Natural killer cell treated with Interleukin-12 subunit alpha and Interleukin-12 subunit beta and Interleukin-15 and Interleukin-18, amount 100 ng/mL, for 72 hours (primary cell): ENCODE results near the gene PANX2. TPM values are rescaled to one million over a fixed set of nuclear protein-coding genes. Genes with fewer than 3 reads are reported as not detected.
A peak's percentile ranks its signal among the peaks of the same experiment; 100 is the strongest.

Experiments used
- ATAC-seq, 2 donors: fragments of 150-1000 bp; cut with Tn5 transposase in 1 of 2; sonication (Bioruptor Pico), chemical (Tn5 transposase) in 1 of 2; 2 replicates each; pipeline ENCODE4 v1.10.0; 2021
- DNase-seq: peaks from one replicate; pipeline ENCODE4 v3.0.0; 2022; ENCODE audit warnings: low spot score
- H3K27ac Mint-ChIP-seq, 2 donors: 1 replicate in 1 of 2; 2 replicates in 1 of 2; pipeline ENCODE4 v1.8.0; 2022; ENCODE audit warnings: mixed read lengths in 2 of 2, mild to moderate bottlenecking in 1 of 2, moderate library complexity in 1 of 2
- H3K27me3 Mint-ChIP-seq, 2 donors: 1 replicate in 1 of 2; 2 replicates in 1 of 2; pipeline ENCODE4 v1.8.0; 2022; ENCODE audit warnings: mixed read lengths in 2 of 2
- H3K36me3 Mint-ChIP-seq: one replicate; pipeline ENCODE4 v1.8.0; 2022; ENCODE audit warnings: mixed read lengths
- H3K4me1 Mint-ChIP-seq, 2 donors: 1 replicate in 1 of 2; 2 replicates in 1 of 2; pipeline ENCODE4 v1.8.0; 2022; ENCODE audit warnings: low read depth in 2 of 2, mixed read lengths in 2 of 2, mild to moderate bottlenecking in 1 of 2
- H3K4me3 Mint-ChIP-seq: one replicate; pipeline ENCODE4 v1.8.0; 2022; ENCODE audit warnings: mixed read lengths
- H3K9me3 Mint-ChIP-seq: 2 replicates; pipeline ENCODE4 v1.8.0; 2022; ENCODE audit warnings: mixed read lengths
- total RNA-seq, 2 donors: library from RNA; stranded (reverse); gene quantifications; one replicate each; pipeline ENCODE4 v1.2.3, GENCODE V29; 2022

PANX2 gene
- total RNA-seq, 2 donors from 2014 or later: 3.0 to 3.5 TPM

DNA sequence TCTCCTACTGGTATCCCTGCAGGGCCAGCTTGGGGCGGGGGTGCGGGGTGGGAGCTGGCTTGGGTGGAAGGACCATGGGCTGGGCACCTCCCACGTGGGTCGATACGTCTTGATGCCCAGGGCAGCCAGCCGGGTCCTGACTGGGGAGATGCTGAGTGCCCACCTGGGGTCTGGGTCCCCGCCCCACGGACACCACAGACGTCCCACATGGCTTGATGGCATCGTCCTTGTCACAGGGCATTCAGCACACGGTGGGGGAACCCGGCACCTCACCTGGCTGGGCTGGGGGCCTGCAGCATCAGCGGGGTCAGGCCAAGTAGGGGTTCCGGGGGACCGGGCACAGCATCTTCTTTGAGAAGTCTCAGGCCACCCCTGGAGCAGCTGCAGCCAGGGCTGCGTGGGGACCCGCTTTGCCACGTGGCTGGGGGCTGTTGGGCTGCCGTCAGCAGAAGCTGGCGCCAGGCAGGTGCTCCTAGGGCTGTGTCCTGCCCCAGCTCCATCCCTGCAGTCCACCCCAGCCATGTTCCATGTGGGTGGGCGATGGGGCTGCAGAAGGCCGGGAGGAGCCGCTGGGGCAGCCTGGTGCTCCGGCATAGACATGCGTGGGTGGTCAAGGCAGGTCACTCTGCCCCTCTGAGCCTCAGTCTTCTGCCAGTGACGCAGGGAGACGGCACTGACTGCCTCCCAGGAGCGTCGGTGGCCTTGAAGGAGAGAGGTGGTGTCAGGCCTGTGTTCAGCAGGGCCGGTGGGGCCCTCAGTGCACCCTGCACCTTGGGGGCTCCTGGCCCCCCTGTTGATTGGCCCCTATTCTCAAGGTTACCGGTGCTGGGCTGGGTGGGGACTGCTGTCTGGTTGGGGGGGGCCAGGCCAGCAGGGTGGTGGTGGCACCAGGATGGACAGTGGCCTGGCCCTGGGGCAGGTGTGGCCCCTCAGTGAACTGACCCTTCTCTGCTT, 38.7 kb downstream of the PANX2 start:
- DNase-seq (no peak), ATAC-seq (peak; percentile 21 to 46)
- Mint-ChIP-seq H3K4me3 (no peak overlapping the region), H3K9me3 (no peaks in the 10 kb centered on the region), H3K4me1 (peaks cover 12 to 25% of the 10 kb centered on the region in 2 donors), H3K36me3 (peaks cover 7% of the 10 kb centered on the region), H3K27me3 (no peaks in the 10 kb centered on the region), H3K27ac (no peak overlapping the region)

DNA sequence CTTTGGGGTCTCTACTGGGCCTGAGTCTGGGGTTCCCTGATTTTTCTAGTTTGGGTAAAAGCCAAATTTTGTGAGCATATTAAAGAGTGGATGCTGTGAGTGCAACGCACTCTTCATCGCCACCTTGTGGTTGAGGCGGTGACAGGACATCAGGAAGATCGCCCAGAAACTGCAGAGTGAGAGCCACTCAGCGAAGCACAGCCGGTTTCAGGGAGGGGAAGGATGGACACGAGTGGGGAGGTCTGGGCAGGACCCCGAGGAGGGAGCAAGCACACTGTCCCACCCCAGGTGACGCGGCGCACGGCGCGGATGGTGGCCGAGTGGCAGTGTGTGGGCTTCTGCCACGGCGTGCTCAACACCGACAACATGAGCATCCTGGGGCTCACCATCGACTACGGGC, 39.4 kb downstream of the PANX2 start:
- Mint-ChIP-seq H3K36me3 (peaks cover 10% of the 10 kb centered on the region), H3K4me1 (peaks cover 12 to 24% of the 10 kb centered on the region in 2 donors), H3K27me3 (no peaks in the 10 kb centered on the region), H3K4me3 (no peak overlapping the region), H3K9me3 (no peaks in the 10 kb centered on the region), H3K27ac (no peak overlapping the region)
- DNase-seq (no peak), ATAC-seq (peak; percentile 57 to 64)

DNA sequence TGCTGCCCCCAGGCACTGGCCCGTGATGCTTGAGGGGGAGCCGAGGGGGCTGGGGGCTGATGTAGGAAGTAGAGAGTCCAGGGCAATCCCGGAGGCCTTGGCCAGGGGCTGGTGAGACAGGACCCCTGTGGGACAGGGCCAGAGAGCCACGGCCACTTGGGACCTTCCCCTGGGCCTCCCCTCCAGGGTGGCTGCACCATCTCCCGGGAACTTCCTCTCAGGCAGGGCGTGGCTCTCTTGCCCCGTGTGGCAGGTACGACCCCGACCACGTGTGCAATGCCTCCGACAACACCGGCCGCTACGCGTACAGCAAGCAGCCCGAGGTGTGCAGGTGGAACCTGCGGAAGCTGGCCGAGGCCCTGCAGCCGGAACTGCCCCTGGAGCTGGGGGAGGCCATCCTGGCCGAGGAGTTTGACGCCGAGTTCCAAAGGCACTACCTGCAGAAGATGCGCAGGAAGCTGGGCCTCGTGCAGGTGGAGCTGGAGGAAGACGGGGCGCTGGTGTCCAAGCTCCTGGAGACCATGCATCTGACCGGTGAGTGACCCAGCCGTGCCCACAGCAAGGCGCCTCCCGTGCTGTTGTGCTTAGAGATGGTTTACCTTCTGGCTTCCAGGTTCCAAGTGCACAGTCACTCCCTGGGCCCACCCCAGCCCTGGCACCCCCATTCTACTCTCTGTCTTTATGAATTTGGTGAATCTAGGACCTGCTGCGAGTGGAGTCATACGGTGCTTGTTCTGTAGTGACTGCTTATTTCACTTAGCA, 40.0 kb downstream of the PANX2 start:
- no peak for ATAC-seq
- Mint-ChIP-seq H3K9me3 (no peaks in the 10 kb centered on the region), H3K4me3 (no peak overlapping the region), H3K36me3 (peaks cover 13% of the 10 kb centered on the region), H3K27me3 (no peaks in the 10 kb centered on the region), H3K27ac (no peak overlapping the region), H3K4me1 (peaks cover 10 to 23% of the 10 kb centered on the region in 2 donors)
- DNase-seq: no peak

DNA sequence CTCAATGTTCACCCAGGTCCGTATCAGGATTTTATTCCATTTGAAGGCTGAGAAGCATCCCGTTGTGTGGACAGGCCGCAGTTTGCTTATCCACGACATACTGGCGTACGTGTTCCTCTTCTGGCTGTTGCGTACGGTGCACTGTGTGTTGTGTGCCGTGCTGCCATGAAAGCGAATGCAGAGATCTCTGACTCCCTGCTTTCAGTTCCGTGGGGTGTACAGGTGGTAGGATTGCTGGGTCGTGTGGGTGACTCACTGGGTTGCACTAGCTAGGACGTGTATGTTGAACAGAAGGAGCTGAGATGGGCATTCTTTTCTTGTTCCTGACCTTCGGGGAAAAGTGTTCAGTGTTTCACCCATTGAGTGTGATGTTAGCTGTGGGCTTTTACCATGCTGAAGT, 40.6 kb downstream of the PANX2 start:
- no peaks in the 10 kb centered on the region for H3K9me3 Mint-ChIP-seq
- no peaks in the 10 kb centered on the region for H3K27me3 Mint-ChIP-seq
- DNase-seq (no peak), ATAC-seq (no peak)
- peaks cover 10 to 23% of the 10 kb centered on the region in 2 donors for H3K4me1 Mint-ChIP-seq
- no peak overlapping the region for H3K27ac Mint-ChIP-seq
- no peak overlapping the region for H3K4me3 Mint-ChIP-seq
- peaks cover 13% of the 10 kb centered on the region for H3K36me3 Mint-ChIP-seq

DNA sequence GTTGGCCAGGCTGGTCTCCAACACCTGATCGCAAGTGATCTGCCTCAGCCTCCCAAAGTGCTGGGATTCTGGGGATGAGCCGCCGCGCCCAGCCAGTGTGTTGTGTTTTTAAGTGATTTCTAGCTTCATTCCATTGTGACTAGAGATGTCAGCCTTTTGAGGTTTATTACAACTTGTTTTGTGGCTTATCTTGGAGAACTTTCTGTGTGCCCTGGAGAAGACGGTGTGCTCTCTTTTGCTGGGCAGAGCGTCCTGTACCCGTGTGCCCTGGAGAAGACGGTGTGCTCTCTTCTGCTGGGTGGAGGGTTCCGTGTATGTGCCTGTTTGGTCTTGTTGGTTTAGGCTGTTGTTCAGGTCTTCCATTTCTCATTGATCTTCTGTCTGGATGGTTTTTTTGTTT, 42.7 kb downstream of the PANX2 start:
- Mint-ChIP-seq H3K9me3 (no peaks in the 10 kb centered on the region), H3K4me3 (no peak overlapping the region), H3K36me3 (peaks cover 13% of the 10 kb centered on the region), H3K27ac (no peak overlapping the region), H3K27me3 (no peaks in the 10 kb centered on the region), H3K4me1 (peaks cover 10 to 23% of the 10 kb centered on the region in 2 donors)
- DNase-seq (no peak), ATAC-seq (no peak)

DNA sequence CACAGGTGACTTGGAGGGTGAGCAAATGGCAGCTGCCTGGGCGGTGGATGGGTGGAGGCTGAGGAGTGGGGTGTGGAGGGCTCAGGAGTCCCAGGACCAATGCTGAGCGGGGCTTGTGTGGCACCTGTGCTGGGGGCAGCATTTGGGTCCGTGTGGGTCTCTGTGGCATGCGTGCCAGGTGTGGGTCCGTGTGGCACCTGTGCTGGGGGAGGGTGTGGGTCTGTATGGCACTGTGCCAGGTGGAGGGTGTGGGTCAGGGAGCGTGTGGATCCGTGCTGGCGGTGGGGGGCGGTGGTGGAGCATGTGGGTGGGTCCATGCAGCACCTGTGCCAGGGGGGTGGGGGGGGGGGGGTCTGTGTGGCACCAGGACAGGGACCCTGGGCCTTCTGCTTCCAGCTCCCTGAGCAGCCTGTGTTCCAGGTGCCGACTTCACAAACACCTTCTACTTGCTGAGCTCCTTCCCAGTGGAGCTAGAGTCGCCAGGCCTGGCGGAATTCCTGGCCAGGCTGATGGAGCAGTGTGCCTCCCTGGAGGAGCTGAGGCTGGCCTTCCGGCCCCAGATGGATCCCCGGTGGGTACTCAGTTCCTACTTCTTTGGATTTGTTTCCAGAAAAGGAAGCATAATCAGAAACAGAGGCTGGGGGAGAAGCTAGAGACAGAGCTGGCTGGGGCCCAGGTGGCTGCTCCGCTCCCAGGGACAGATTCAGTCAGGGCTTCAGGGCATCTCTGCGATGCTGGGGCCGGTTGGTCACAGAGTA, 44.9 kb downstream of the PANX2 start:
- H3K27me3 Mint-ChIP-seq: no peaks in the 10 kb centered on the region
- peaks cover 5 to 18% of the 10 kb centered on the region in 2 donors for H3K4me1 Mint-ChIP-seq
- H3K4me3 Mint-ChIP-seq: no peak overlapping the region
- no peak overlapping the region for H3K27ac Mint-ChIP-seq
- peaks cover 13% of the 10 kb centered on the region for H3K36me3 Mint-ChIP-seq
- no peaks in the 10 kb centered on the region for H3K9me3 Mint-ChIP-seq
- DNase-seq (no peak), ATAC-seq (no peak)

DNA sequence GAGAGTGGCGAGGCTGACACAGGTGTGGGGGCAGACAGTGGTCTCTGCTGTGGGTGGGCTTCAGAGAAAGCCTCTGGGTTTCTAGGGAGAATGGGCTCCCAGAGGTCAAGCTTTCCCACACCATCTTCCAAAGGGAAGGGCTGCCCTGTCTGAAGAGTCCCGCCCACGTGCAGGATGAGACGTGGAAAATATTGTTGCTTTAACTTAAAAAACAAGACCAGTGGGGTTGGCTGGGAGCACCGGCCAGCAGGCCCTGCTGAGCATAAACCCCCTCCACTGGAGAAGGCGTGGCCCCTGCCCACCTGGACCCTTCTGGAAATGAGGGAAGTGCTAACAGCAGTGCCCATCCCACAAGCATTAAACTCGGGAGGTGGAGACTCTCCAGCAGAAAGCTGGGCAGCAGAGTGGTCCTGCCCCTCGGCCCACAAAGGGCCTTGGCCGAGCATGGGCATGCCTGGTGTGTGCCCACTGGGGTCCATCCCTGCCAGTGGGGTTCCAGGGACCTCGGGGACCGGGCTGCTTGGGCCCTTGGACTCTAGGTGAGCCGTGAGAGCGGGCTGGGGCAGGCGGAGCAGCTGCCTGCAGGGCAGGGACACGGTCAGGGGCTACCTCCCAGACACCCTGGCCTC, 45.6 kb downstream of the PANX2 start:
- peaks cover 13% of the 10 kb centered on the region for H3K36me3 Mint-ChIP-seq
- H3K27ac Mint-ChIP-seq: no peak overlapping the region
- no peaks in the 10 kb centered on the region for H3K27me3 Mint-ChIP-seq
- H3K4me3 Mint-ChIP-seq: no peak overlapping the region
- ATAC-seq: no peak
- H3K9me3 Mint-ChIP-seq: no peaks in the 10 kb centered on the region
- H3K4me1 Mint-ChIP-seq: peaks cover 5 to 16% of the 10 kb centered on the region in 2 donors
- no peak for DNase-seq

DNA sequence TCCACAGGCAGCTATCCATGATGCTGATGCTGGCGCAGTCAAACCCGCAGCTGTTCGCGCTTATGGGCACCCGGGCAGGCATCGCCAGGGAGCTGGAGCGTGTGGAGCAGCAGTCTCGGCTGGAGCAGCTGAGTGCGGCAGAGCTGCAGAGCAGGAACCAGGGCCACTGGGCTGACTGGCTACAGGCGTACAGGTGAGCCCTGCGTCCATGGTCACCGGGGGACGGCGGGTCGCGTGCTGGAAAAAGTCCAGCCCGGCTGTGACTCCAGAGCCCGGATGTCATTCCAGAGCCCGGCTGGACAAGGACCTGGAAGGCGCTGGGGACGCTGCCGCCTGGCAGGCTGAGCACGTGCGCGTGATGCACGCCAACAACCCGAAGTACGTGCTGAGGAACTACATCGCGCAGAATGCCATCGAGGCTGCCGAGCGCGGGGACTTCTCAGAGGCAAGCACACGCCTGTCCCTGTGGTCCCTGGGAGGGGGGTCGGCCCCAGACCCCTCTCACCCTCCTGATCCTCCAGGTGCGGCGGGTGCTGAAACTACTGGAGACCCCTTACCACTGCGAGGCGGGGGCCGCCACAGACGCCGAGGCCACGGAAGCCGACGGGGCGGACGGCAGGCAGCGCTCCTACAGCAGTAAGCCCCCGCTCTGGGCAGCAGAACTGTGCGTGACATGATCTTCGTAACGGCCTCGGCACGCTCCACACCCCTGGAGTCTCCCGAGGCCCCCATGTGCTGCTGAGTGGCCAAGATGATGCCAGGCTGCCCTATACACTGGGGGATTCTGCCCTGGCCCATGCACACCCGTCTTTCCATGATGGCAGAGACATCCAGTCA, 46.4 kb downstream of the PANX2 start:
- Mint-ChIP-seq H3K4me3 (no peak overlapping the region), H3K9me3 (no peaks in the 10 kb centered on the region), H3K36me3 (peaks cover 13% of the 10 kb centered on the region), H3K27me3 (no peaks in the 10 kb centered on the region), H3K27ac (no peak overlapping the region), H3K4me1 (peaks cover 5 to 14% of the 10 kb centered on the region in 2 donors)
- ATAC-seq: peak in 1 of 2 donors; percentile 4
- no peak for DNase-seq

DNA sequence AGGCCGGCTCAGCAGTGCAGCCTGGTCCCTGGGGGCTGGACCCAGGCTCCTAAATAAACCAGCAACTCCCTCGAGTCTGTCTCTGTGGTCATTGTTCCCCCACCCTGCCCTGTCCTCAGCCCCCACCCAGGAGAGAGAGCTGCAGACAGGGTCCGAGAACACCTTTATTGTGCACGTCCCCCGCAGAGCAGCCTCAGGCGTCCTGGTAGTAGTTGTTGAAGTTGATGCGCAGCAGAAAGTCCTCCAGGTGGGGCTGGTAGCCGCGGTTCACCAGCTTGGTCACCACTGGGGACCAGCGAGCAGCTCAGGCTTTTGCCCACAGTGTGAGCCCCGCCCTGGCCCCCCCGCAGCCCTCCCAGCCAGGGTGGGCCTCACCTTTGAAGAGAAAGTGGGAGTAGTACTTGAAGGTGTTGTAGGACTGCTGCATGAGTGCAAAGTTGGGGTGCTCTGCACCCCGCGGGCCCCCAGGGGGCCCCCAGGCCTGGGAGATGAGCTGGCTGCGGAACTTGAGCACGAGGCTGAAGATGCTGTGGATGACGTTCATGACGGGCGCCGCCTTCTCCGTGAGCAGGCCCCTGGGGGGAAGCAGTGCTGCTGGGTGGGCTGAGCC, 47.1 kb downstream of the PANX2 start:
- H3K4me1 Mint-ChIP-seq: peaks cover 5 to 9% of the 10 kb centered on the region in 2 donors
- DNase-seq: no peak
- H3K36me3 Mint-ChIP-seq: peaks cover 10% of the 10 kb centered on the region
- no peaks in the 10 kb centered on the region for H3K9me3 Mint-ChIP-seq
- no peak for ATAC-seq
- no peaks in the 10 kb centered on the region for H3K27me3 Mint-ChIP-seq
- H3K4me3 Mint-ChIP-seq: no peak overlapping the region
- H3K27ac Mint-ChIP-seq: no peak overlapping the region

DNA sequence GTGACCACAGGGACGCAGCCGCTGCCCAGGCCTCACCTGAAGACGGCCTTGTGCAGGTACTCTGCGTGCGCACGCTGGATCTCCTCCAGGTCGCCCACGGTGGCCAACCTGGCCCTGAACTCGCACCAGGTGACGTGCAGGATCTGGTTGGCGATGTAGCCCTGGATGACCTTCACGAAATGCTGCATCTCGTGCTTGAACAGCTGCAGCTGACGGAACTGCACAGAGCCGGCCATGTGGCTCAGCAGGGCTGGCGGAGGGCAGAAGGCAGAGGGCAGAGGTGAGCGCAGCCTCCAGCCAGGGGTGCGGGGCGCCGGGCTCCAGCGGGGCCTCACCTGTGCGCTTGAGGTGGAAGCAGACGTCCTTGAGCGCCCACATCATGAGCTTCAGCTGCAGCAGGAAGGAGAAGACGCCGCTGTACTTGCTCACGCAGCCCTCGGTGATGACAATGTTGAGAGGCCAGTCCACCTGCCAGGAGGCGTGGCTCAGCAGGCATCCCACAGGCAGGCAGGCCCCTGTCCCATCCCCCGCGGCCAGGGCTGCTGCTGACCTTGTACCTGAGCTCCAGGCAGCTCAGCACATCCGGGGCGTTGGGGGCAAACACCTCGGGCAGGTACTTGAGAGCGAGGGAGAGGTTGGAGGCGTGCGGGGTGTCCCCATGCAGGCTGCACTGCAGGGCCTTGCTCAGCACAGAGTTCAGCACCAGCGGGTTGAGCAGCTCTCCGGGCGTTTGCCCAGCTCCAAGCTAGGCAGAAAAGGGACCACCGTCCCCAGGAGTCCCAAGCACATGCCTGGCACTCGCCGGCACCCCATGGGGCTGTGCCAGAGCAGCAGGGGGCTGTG, 47.8 kb downstream of the PANX2 start:
- peaks cover 6% of the 10 kb centered on the region for H3K36me3 Mint-ChIP-seq

DNA sequence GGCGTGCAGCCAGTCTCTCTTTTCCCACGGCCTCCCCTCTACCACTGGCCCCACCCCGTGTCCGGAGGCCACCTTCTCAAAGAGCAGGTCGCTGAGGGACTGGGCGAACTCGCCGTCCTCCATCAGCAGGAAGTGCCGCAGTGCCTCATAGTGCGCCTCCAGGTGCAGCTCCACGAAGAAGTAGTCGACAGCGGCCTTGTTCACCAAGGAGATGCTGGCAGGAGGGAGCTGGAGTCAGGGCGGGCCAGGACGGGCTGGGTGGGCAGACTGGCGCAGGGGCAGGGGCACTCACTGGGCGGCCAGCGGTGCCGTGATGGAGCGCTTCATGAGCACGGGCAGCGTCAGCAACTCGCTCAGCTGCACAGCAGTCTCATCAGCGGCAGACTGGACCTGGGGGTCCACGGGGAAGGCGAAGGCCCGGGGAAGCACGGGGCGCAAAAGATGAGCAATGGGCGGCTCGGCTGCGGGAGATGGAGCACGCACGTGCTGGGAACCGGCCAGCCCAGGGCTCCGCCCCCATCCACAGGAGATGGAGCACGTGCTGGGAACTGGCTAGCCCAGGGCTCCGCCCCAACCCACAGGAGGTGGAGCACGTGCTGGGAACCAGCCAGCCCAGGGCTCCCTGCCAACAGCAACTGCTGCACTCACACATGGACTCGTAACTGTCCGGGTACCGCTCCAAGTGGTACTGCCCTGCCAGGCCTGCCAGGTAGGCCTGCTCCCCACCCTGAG, 48.6 kb downstream of the PANX2 start:
- DNase-seq: no peak
- no peak for ATAC-seq
- no peaks in the 10 kb centered on the region for H3K27me3 Mint-ChIP-seq
- H3K4me1 Mint-ChIP-seq: peaks cover 5 to 6% of the 10 kb centered on the region in 2 donors
- H3K27ac Mint-ChIP-seq: no peak overlapping the region
- H3K9me3 Mint-ChIP-seq: no peaks in the 10 kb centered on the region
- H3K36me3 Mint-ChIP-seq: peaks cover 6% of the 10 kb centered on the region
- H3K4me3 Mint-ChIP-seq: no peak overlapping the region

More for the DNA sequence above, 47.8 kb downstream of the PANX2 start:
- Mint-ChIP-seq H3K27me3 (no peaks in the 10 kb centered on the region), H3K4me1 (peaks cover 5 to 6% of the 10 kb centered on the region in 2 donors), H3K9me3 (no peaks in the 10 kb centered on the region), H3K4me3 (no peak overlapping the region), H3K27ac (no peak overlapping the region)
- ATAC-seq: no peak
- DNase-seq: no peak
